H1 (cell line): ENCODE data around the gene CCDC14. TPM values are rescaled to one million over a fixed set of nuclear protein-coding genes. Genes with fewer than 3 reads are reported as not detected.

Experiments used
- CBX8 ChIP-seq: fragments of 300-800, 300-1000 bp; sonication (generic); IDR thresholded peaks from 2 replicates; pipeline ENCODE4 v1.7.1; 2016; ENCODE audit warnings: low read depth, low read length, borderline replicate concordance
- CHD7 ChIP-seq: fragments of 300-600 bp; sonication (generic); IDR thresholded peaks from 2 replicates; pipeline ENCODE4 v1.7.1; 2012; ENCODE audit warnings: low read length, moderate library complexity, mild to moderate bottlenecking, inconsistent platforms; ENCODE audit not compliant: insufficient replicate concordance
- EGR1 ChIP-seq: IDR thresholded peaks from 2 replicates; pipeline ENCODE4 v1.6.1; 2011; ENCODE audit warnings: low read depth, low read length, borderline replicate concordance
- HDAC6 ChIP-seq: IDR thresholded peaks from one replicate; pipeline ENCODE4 v1.7.1; 2012; ENCODE audit warnings: low read depth, mild to moderate bottlenecking, inconsistent platforms, low read length, moderate library complexity
- JUND ChIP-seq: IDR thresholded peaks from 2 replicates; pipeline ENCODE4 v1.6.1; 2011; ENCODE audit warnings: mild to moderate bottlenecking, improper control_type of control experiment, low read length
- KDM1A ChIP-seq: fragments of 200-600, 300-600 bp; sonication (generic); IDR thresholded peaks from 2 replicates; pipeline ENCODE4 v1.7.1; 2016; ENCODE audit warnings: mild to moderate bottlenecking, low read length, borderline replicate concordance
- KDM4A ChIP-seq: IDR thresholded peaks from one replicate; pipeline ENCODE4 v1.7.1; 2012; ENCODE audit warnings: low read depth, mild to moderate bottlenecking, moderate library complexity, low read length, inconsistent platforms; ENCODE audit not compliant: severe bottlenecking
- TBP ChIP-seq: IDR thresholded peaks from 2 replicates; pipeline ENCODE4 v1.6.1; 2011; ENCODE audit warnings: low read depth, low read length, improper control_type of control experiment
- polyA plus RNA-seq, 7 experiments: library from polyadenylated mRNA; depleted of rRNA in 3 of 7; stranded (reverse) in 5 of 7; unstranded in 2 of 7; fragments of >200 nt in 5 of 7; fragments of 200-250 nt in 2 of 7; gene quantifications; 1 replicate in 5 of 7; 2 replicates in 1 of 7; 4 replicates in 1 of 7; pipeline versions ENCODE4 v1.2.1 to v1.2.3, GENCODE V29; 2011 to 2013; ENCODE audit warnings: missing spikeins in 2 of 7, mixed read lengths in 2 of 7
- total RNA-seq: library from RNA; stranded (reverse); fragmentation: NEBNext Ultra II Directional; extraction: Animal tissue kit (Norgen Biotek cat#: 25700); gene quantifications from 2 replicates; pipeline ENCODE4 v1.2.1, GENCODE V29; 2021

Gene CCDC14
- total and polyA plus RNA-seq, 2 of the 8 experiments (the other 6 are each of a cell fraction or from before 2014, with no cell fraction given), result 53.6 to 95.7 TPM

- TF ChIP-seq CHD7, result no peak
- TF ChIP-seq KDM1A, result no peak
- TF ChIP-seq EGR1, result no peak
- no peak for TF ChIP-seq HDAC6
- TF ChIP-seq TBP, result no peak
- no peak for TF ChIP-seq CBX8
- TF ChIP-seq JUND, result no peak
- no peak for TF ChIP-seq KDM4A
Observed at GRCh38 chr3:123929325-123929724, 31.7 kb downstream of the CCDC14 start (continued).
